CD8-positive, alpha-beta memory T cell (primary cell): ENCODE data around the gene MAML1. TPM values are rescaled to one million over a fixed set of nuclear protein-coding genes. Genes with fewer than 3 reads are reported as not detected.

Experiments used
- CTCF ChIA-PET: fragments of 350-600 bp; sonication (Branson Sonifier 250); formaldehyde crosslinking; loops from one replicate; lab custom pipeline; 2021; ENCODE audit warnings: antibody characterized with exemption; lab: Charles Lee
- POLR2A ChIA-PET: fragments of 350-600 bp; sonication (Branson Sonifier 250); formaldehyde crosslinking; loops from one replicate; lab custom pipeline; 2021; ENCODE audit warnings: antibody characterized with exemption; lab: Charles Lee
- DNase-seq, 5 donors: peaks; one replicate each; pipeline versions ENCODE4 v3.0.0 to v3.0.0-alpha.2; 2020 to 2022; ENCODE audit warnings: mixed read lengths in 1 of 5
- H3K27ac ChIP-seq: one replicate; pipeline ENCODE4 v1.7.0; 2013; ENCODE audit warnings: low read depth, mild to moderate bottlenecking, low read length, moderate library complexity
- H3K27me3 ChIP-seq: 2 replicates; pipeline ENCODE4 v1.7.0; 2013; ENCODE audit warnings: low read length, mild to moderate bottlenecking; ENCODE audit not compliant: insufficient read depth, poor library complexity, severe bottlenecking
- H3K36me3 ChIP-seq: 2 replicates; pipeline ENCODE4 v1.7.0; 2013; ENCODE audit warnings: mild to moderate bottlenecking, low read length, moderate library complexity; ENCODE audit not compliant: insufficient read depth
- H3K4me1 ChIP-seq: 2 replicates; pipeline ENCODE4 v1.7.0; 2013; ENCODE audit warnings: mild to moderate bottlenecking, low read length, moderate library complexity; ENCODE audit not compliant: insufficient read depth
- H3K4me3 ChIP-seq: 2 replicates; pipeline ENCODE4 v1.7.0; 2013; ENCODE audit warnings: mild to moderate bottlenecking, low read length
- H3K9me3 ChIP-seq: 2 replicates; pipeline ENCODE4 v1.7.0; 2013; ENCODE audit warnings: mild to moderate bottlenecking, low read length
- H3K27ac Mint-ChIP-seq, 8 donors: one replicate each; pipeline ENCODE4 v1.8.0; 2020 to 2021; ENCODE audit warnings: mixed read lengths in 8 of 8, mild to moderate bottlenecking in 6 of 8, inconsistent platforms in 3 of 8, moderate library complexity in 3 of 8
- H3K27me3 Mint-ChIP-seq, 2 donors: one replicate each; pipeline ENCODE4 v1.8.0; 2020 to 2021; ENCODE audit warnings: mixed read lengths in 2 of 2, mild to moderate bottlenecking in 1 of 2, moderate library complexity in 1 of 2
- H3K36me3 Mint-ChIP-seq, 3 donors: one replicate each; pipeline ENCODE4 v1.8.0; 2020 to 2021; ENCODE audit warnings: mixed read lengths in 3 of 3, inconsistent platforms in 1 of 3, mild to moderate bottlenecking in 1 of 3
- H3K4me1 Mint-ChIP-seq, 3 donors: one replicate each; pipeline ENCODE4 v1.8.0; 2020 to 2021; ENCODE audit warnings: mixed read lengths in 3 of 3, inconsistent platforms in 1 of 3, mild to moderate bottlenecking in 1 of 3
- H3K4me3 Mint-ChIP-seq, 7 donors: one replicate each; pipeline ENCODE4 v1.8.0; 2020 to 2021; ENCODE audit warnings: mixed read lengths in 7 of 7, mild to moderate bottlenecking in 6 of 7, moderate library complexity in 4 of 7, inconsistent platforms in 2 of 7
- H3K9me3 Mint-ChIP-seq, 5 donors: one replicate each; pipeline ENCODE4 v1.8.0; 2020 to 2022; ENCODE audit warnings: mixed read lengths in 5 of 5, mild to moderate bottlenecking in 3 of 5, moderate library complexity in 2 of 5, inconsistent platforms in 1 of 5
- polyA plus RNA-seq: library from polyadenylated mRNA; unstranded; fragments of 300-500 nt; fragmentation: Illumina TruSeq; gene quantifications from one replicate; pipeline ENCODE4 v1.2.3, GENCODE V29; 2021
- total RNA-seq, 2 experiments: library from RNA; stranded (reverse); gene quantifications; one replicate each; pipeline ENCODE4 v1.2.3, GENCODE V29; 2021

The MAML1 gene
- total and polyA plus RNA-seq, 3 experiments from 2014 or later, result 9.1 to 30.9 (median 30.4) TPM

- ChIA-PET POLR2A (no interaction called here), CTCF (interaction anchor here (0.9 to 1.7 kb wide), 5 partner anchors 10 to 116 kb away, joined by 3 to 6 read pairs (median 4); no protein-coding TSS in a partner anchor)
- DNase-seq, result no peak
- H3K27me3 Mint-ChIP-seq, result no peaks in the 10 kb centered on the region
- no peaks in the 10 kb centered on the region for H3K9me3 Mint-ChIP-seq
- peak overlapping the region in 2 of 7 donors; percentile 70 to 73 for H3K4me3 Mint-ChIP-seq
- H3K27ac Mint-ChIP-seq, result peak overlapping the region; percentile 29 to 86 (median 58)
- Histone ChIP-seq H3K27me3 (no peaks in the 10 kb centered on the region), H3K36me3 (no peaks in the 10 kb centered on the region), H3K4me3 (no peak overlapping the region), H3K9me3 (no peaks in the 10 kb centered on the region), H3K27ac (no peak overlapping the region), H3K4me1 (peaks cover 28% of the 10 kb centered on the region)
- H3K4me1 Mint-ChIP-seq, result peaks cover 27 to 39% (median 27%) of the 10 kb centered on the region in 3 donors
- peaks cover 0 to 3% (median 0%) of the 10 kb centered on the region in 3 donors for H3K36me3 Mint-ChIP-seq
These were observed 59.4 kb downstream of the MAML1 start for GRCh38 chr5:179791881-179792611.

GRCh38 chr5:179792612-179793467, 60.2 kb downstream of the MAML1 start:
- ChIA-PET CTCF (interaction anchor here (0.9 to 5.9 kb wide), 7 partner anchors 9 to 116 kb away, joined by 3 to 61 read pairs (median 4); no protein-coding TSS in a partner anchor), POLR2A (interaction anchor here (0.6 to 1.9 kb wide), 5 partner anchors 17 to 115 kb away, joined by 4 to 9 read pairs (median 5); partner anchors contain the start of gene SQSTM1)
- H3K9me3 ChIP-seq, result no peaks in the 10 kb centered on the region
- H3K36me3 Mint-ChIP-seq, result peaks cover 0 to 8% (median 0%) of the 10 kb centered on the region in 3 donors
- H3K4me1 Mint-ChIP-seq, result peaks cover 27 to 39% (median 28%) of the 10 kb centered on the region in 3 donors
- DNase-seq, result no peak
- H3K27me3 Mint-ChIP-seq, result no peaks in the 10 kb centered on the region
- no peak overlapping the region for H3K4me3 ChIP-seq
- no peaks in the 10 kb centered on the region for H3K27me3 ChIP-seq
- no peaks in the 10 kb centered on the region for H3K36me3 ChIP-seq
- no peaks in the 10 kb centered on the region for H3K9me3 Mint-ChIP-seq
- peak overlapping the region in 6 of 7 donors; percentile 63 to 80 (median 75) for H3K4me3 Mint-ChIP-seq
- peaks cover 28% of the 10 kb centered on the region for H3K4me1 ChIP-seq
- peak overlapping the region; percentile 86 to 95 (median 90) for H3K27ac Mint-ChIP-seq
- H3K27ac ChIP-seq, result no peak overlapping the region

- Mint-ChIP-seq H3K4me1 (peaks cover 27 to 39% (median 28%) of the 10 kb centered on the region in 3 donors), H3K27me3 (no peaks in the 10 kb centered on the region), H3K9me3 (no peaks in the 10 kb centered on the region), H3K36me3 (peaks cover 0 to 13% (median 0%) of the 10 kb centered on the region in 3 donors), H3K4me3 (peak within 1 kb of the TSS; percentile 63 to 88 (median 76)), H3K27ac (peak within 1 kb of the TSS; percentile 86 to 95 (median 90))
- POLR2A ChIA-PET, result interaction anchor here (0.6 to 1.9 kb wide), 9 partner anchors 12 to 170 kb away, joined by 3 to 9 read pairs (median 5); partner anchors contain the start of genes HNRNPH1, MAML1 and SQSTM1
- DNase-seq, result peak; percentile 41 to 80 (median 53)
- peaks cover 28% of the 10 kb centered on the region for H3K4me1 ChIP-seq
- H3K27me3 ChIP-seq, result no peaks in the 10 kb centered on the region
- CTCF ChIA-PET, result interaction anchor here (0.9 to 5.9 kb wide), 4 partner anchors 8 to 63 kb away, joined by 3 to 61 read pairs (median 6); partner anchors contain the start of gene MAML1
- no peaks in the 10 kb centered on the region for H3K9me3 ChIP-seq
- peaks cover 5% of the 10 kb centered on the region for H3K36me3 ChIP-seq
- H3K4me3 ChIP-seq, result peak within 1 kb of the TSS; percentile 47
- H3K27ac ChIP-seq, result no peak within 1 kb of the TSS
These were observed 61.0 kb downstream of the MAML1 start, which contains the start of gene LTC4S for GRCh38 chr5:179793468-179794139. Gene LTC4S, plus strand, starts transcription at chr5:179793986. Its CDS starts 95 bp downstream, at chr5:179794081.

- Mint-ChIP-seq H3K9me3 (no peaks in the 10 kb centered on the region), H3K36me3 (peaks cover 0 to 19% (median 0%) of the 10 kb centered on the region in 3 donors), H3K27me3 (no peaks in the 10 kb centered on the region), H3K4me1 (peaks cover 27 to 39% (median 28%) of the 10 kb centered on the region in 3 donors), H3K4me3 (peak overlapping the region; percentile 63 to 88 (median 76)), H3K27ac (peak overlapping the region; percentile 86 to 95 (median 90))
- DNase-seq, result no peak
- H3K36me3 ChIP-seq, result peaks cover 9% of the 10 kb centered on the region
- CTCF ChIA-PET, result interaction anchor here (0.9 to 5.9 kb wide), 4 partner anchors 8 to 64 kb away, joined by 3 to 61 read pairs (median 6); partner anchors contain the start of gene MAML1
- H3K9me3 ChIP-seq, result no peaks in the 10 kb centered on the region
- H3K4me3 ChIP-seq, result peak overlapping the region; percentile 41
- POLR2A ChIA-PET, result interaction anchor here (0.6 to 1.9 kb wide), 8 partner anchors 12 to 171 kb away, joined by 3 to 7 read pairs (median 5); partner anchors contain the start of genes HNRNPH1, MAML1 and SQSTM1
- H3K27ac ChIP-seq, result no peak overlapping the region
- H3K27me3 ChIP-seq, result no peaks in the 10 kb centered on the region
- H3K4me1 ChIP-seq, result peaks cover 28% of the 10 kb centered on the region
These were observed 61.5 kb downstream of the MAML1 start for GRCh38 chr5:179794171-179794570.

GRCh38 chr5:179794575-179794974, 62.0 kb downstream of the MAML1 start:
- no peak for DNase-seq
- peak overlapping the region; percentile 47 for H3K4me3 ChIP-seq
- peaks cover 27 to 39% (median 28%) of the 10 kb centered on the region in 3 donors for H3K4me1 Mint-ChIP-seq
- H3K4me1 ChIP-seq, result peaks cover 28% of the 10 kb centered on the region
- peaks cover 9% of the 10 kb centered on the region for H3K36me3 ChIP-seq
- ChIA-PET CTCF (interaction anchor here (1.6 to 5.9 kb wide), 3 partner anchors 30 to 64 kb away, joined by 3 to 61 read pairs (median 5); partner anchors contain the start of gene MAML1), POLR2A (interaction anchor here (0.6 to 1.9 kb wide), 7 partner anchors 11 to 171 kb away, joined by 4 to 8 read pairs (median 5); partner anchors contain the start of genes HNRNPH1, MAML1, MGAT4B and SQSTM1)
- H3K36me3 Mint-ChIP-seq, result peaks cover 0 to 23% (median 2%) of the 10 kb centered on the region in 3 donors
- peak overlapping the region in 6 of 8 donors; percentile 39 to 94 (median 88) for H3K27ac Mint-ChIP-seq
- no peaks in the 10 kb centered on the region for H3K9me3 ChIP-seq
- H3K27ac ChIP-seq, result no peak overlapping the region
- H3K27me3 Mint-ChIP-seq, result no peaks in the 10 kb centered on the region
- H3K9me3 Mint-ChIP-seq, result no peaks in the 10 kb centered on the region
- peak overlapping the region; percentile 37 to 88 (median 61) for H3K4me3 Mint-ChIP-seq
- no peaks in the 10 kb centered on the region for H3K27me3 ChIP-seq

GRCh38 chr5:179795049-179795862, 62.6 kb downstream of the MAML1 start:
- POLR2A ChIA-PET, result interaction anchor here (0.8 to 1.9 kb wide), 7 partner anchors 11 to 172 kb away, joined by 3 to 8 read pairs (median 4); partner anchors contain the start of genes HNRNPH1, MAML1 and MGAT4B
- Mint-ChIP-seq H3K36me3 (peaks cover 0 to 29% (median 3%) of the 10 kb centered on the region in 3 donors), H3K4me3 (peak overlapping the region; percentile 37 to 87 (median 61)), H3K27me3 (no peaks in the 10 kb centered on the region), H3K27ac (peak overlapping the region in 5 of 8 donors; percentile 52 to 92 (median 60)), H3K9me3 (no peaks in the 10 kb centered on the region), H3K4me1 (peaks cover 27 to 39% (median 28%) of the 10 kb centered on the region in 3 donors)
- Histone ChIP-seq H3K27me3 (no peaks in the 10 kb centered on the region), H3K9me3 (no peaks in the 10 kb centered on the region), H3K4me3 (peak overlapping the region; percentile 47), H3K27ac (no peak overlapping the region), H3K4me1 (peaks cover 28% of the 10 kb centered on the region), H3K36me3 (peaks cover 9% of the 10 kb centered on the region)
- no peak for DNase-seq
- CTCF ChIA-PET, result interaction anchor here (1.0 to 5.9 kb wide), 10 partner anchors 9 to 93 kb away, joined by 3 to 61 read pairs (median 6); partner anchors contain the start of gene MAML1
